Measurements from ENCODE around the gene UBE2E2.

GRCh38 chr3:23495507-23495906 lies 292.4 kb downstream of the UBE2E2 start:
- TF ChIP-seq ZFP30 (CRISPR knock-in tag; IDR thresholded peaks at IDR 0.05) = no peak
- no peak for TF ChIP-seq CREB5 (CRISPR knock-in tag; IDR thresholded peaks at IDR 0.05; ENCODE audit: low read depth)
- TF ChIP-seq RARB (CRISPR knock-in tag; IDR thresholded peaks at IDR 0.05) = no peak
- TF ChIP-seq PATZ1 (CRISPR knock-in tag; IDR thresholded peaks at IDR 0.05; ENCODE audit: borderline replicate concordance) = no peak
- TF ChIP-seq TCF4 (CRISPR knock-in tag; IDR thresholded peaks at IDR 0.05; ENCODE audit: borderline replicate concordance) = no peak
- TF ChIP-seq ZNF70 (CRISPR knock-in tag; IDR thresholded peaks at IDR 0.05) = no peak
- no peak for TF ChIP-seq GLIS3 (CRISPR knock-in tag; IDR thresholded peaks at IDR 0.05)
- no peak for TF ChIP-seq ZNF8 (CRISPR knock-in tag; IDR thresholded peaks at IDR 0.05)
